ENCODE data around the gene RAP1GAP. TPM values are rescaled to one million over a fixed set of nuclear protein-coding genes. Genes with fewer than 3 reads are reported as not detected.

The RAP1GAP gene
- total and polyA plus RNA-seq, 2 of the 13 experiments (the other 11 are each of a cell fraction or from before 2014, with no cell fraction given): 11.9 to 37.5 TPM

- TF ChIP-seq, protein P1, sequence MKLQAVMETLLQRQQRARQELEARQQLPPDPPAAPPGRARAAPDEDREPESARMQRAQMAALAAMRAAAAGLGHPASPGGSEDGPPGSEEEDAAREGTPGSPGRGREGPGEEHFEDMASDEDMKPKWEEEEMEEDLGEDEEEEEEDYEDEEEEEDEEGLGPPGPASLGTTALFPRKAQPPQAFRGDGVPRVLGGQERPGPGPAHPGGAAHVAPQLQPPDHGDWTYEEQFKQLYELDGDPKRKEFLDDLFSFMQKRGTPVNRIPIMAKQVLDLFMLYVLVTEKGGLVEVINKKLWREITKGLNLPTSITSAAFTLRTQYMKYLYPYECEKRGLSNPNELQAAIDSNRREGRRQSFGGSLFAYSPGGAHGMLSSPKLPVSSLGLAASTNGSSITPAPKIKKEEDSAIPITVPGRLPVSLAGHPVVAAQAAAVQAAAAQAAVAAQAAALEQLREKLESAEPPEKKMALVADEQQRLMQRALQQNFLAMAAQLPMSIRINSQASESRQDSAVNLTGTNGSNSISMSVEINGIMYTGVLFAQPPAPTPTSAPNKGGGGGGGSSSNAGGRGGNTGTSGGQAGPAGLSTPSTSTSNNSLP (IDR thresholded peaks at IDR 0.05; ENCODE audit: low read depth, low read length): no peak
Observed at GRCh38 chr1:21672478-21673276, 3.5 kb upstream of the RAP1GAP start (continued).

DNA sequence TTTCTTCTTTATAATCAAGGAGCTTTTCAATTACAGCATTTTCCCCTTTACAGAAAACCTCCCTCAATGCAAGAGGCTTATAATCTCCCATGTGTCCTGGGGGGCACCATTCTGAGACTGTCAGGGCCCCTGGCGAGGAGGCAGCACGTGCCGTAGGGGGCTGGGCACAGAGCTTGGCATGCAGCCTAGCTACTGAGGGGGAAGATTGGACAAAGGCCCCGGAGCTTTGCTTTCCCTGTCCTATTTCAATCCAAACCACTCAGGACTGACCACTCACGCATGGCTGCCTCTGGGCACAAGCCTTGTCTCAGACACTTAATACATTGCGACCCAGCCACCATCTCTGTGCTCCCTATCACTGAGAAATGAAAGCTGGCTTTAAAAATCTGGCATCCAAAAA is 2.8 kb upstream of the RAP1GAP start:
- 65% methylated on average over 6 of the region's 6 CpGs for WGBS (ENCODE audit: low lambda C conversion rate)
- no peak for DNase-seq (ENCODE audit: low spot score)
- in situ Hi-C loops (cut with HindIII; ENCODE audit: extremely low pct_ligation_motif_present, low pct_unique_long_range_greater_than_20kb) (no loop called here), intact Hi-C loops (cut with micrococcal nuclease; ENCODE audit: unreplicated experiment) (no loop called here)
- Histone ChIP-seq H2AFZ (ENCODE audit: low read length) (no peak overlapping the region), H3K27ac (ENCODE audit: extremely low read length, insufficient read depth, low read length) (no peak overlapping the region), H4K20me1 (ENCODE audit: insufficient read depth, low read length) (no peaks in the 10 kb centered on the region; the same call in 1 of the 2 replicates), H3K36me3 (replicated peaks in 1 of 2; ENCODE audit: control insufficient read depth in 1 of 2, insufficient read depth in 2 of 2, low read length in 2 of 2) (peaks cover 0 to under 1% of the 10 kb centered on the region in 2 experiments; a peak in 1 of 5 replicates), H3K4me3 (replicated peaks in 1 of 3; ENCODE audit: insufficient read depth in 1 of 3, low read depth in 2 of 3, low read length in 3 of 3) (no peak overlapping the region), H3K9me3 (ENCODE audit: low read length) (no peaks in the 10 kb centered on the region), H3K4me1 (ENCODE audit: insufficient read depth, low read length) (peaks cover 54% of the 10 kb centered on the region), H3K4me2 (ENCODE audit: low read depth, low read length) (no peak overlapping the region), H3K79me2 (ENCODE audit: insufficient read depth, low read length) (peaks cover 10% of the 10 kb centered on the region), H3K27me3 (ENCODE audit: control insufficient read depth in 1 of 2, insufficient read depth in 2 of 2, low read length in 2 of 2) (no peaks in the 10 kb centered on the region), H3K9ac (ENCODE audit: insufficient read depth, low read depth, low read length) (no peak overlapping the region)
- BruUV-seq (replicated peaks): no TSS peak
- FAIRE-seq: no peak
- ChIA-PET POLR2A (no interaction called here), CTCF (ENCODE audit: low intra/inter-chr PET ratio, low total read pairs) (no interaction called here)
- no peak for ATAC-seq
- TF ChIP-seq, protein P2, sequence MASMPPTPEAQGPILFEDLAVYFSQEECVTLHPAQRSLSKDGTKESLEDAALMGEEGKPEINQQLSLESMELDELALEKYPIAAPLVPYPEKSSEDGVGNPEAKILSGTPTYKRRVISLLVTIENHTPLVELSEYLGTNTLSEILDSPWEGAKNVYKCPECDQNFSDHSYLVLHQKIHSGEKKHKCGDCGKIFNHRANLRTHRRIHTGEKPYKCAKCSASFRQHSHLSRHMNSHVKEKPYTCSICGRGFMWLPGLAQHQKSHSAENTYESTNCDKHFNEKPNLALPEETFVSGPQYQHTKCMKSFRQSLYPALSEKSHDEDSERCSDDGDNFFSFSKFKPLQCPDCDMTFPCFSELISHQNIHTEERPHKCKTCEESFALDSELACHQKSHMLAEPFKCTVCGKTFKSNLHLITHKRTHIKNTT (CRISPR knock-in tag; IDR thresholded peaks at IDR 0.05): no peak
- TF ChIP-seq KMT2B (CRISPR knock-in tag; IDR thresholded peaks at IDR 0.05): no peak
- TF ChIP-seq EP300 (IDR thresholded peaks at IDR 0.05; ENCODE audit: low read depth in 2 of 2, low read length in 2 of 2): no peak
- no peak for TF ChIP-seq EP300 (CRISPR knock-in tag; IDR thresholded peaks at IDR 0.05; ENCODE audit: borderline replicate concordance)
- TF ChIP-seq ZNF891 (CRISPR knock-in tag; IDR thresholded peaks at IDR 0.05): no peak
- TF ChIP-seq, protein P3, sequence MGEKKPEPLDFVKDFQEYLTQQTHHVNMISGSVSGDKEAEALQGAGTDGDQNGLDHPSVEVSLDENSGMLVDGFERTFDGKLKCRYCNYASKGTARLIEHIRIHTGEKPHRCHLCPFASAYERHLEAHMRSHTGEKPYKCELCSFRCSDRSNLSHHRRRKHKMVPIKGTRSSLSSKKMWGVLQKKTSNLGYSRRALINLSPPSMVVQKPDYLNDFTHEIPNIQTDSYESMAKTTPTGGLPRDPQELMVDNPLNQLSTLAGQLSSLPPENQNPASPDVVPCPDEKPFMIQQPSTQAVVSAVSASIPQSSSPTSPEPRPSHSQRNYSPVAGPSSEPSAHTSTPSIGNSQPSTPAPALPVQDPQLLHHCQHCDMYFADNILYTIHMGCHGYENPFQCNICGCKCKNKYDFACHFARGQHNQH (CRISPR knock-in tag; IDR thresholded peaks at IDR 0.05): no peak
- no peak for TF ChIP-seq MAZ (IDR thresholded peaks at IDR 0.05; ENCODE audit: borderline replicate concordance, low read depth, low read length)
- TF ChIP-seq MAZ (CRISPR knock-in tag; IDR thresholded peaks at IDR 0.05; ENCODE audit: low read depth): no peak
- TF ChIP-seq ZKSCAN8 (CRISPR knock-in tag; IDR thresholded peaks at IDR 0.05; ENCODE audit: borderline replicate concordance): no peak
- TF ChIP-seq ZNF337 (CRISPR knock-in tag; IDR thresholded peaks at IDR 0.05; ENCODE audit: borderline replicate concordance, low read depth): no peak
- TF ChIP-seq GATAD2A (CRISPR knock-in tag; IDR thresholded peaks at IDR 0.05): no peak
- TF ChIP-seq ZNF746 (CRISPR knock-in tag; IDR thresholded peaks at IDR 0.05): no peak
- no peak for TF ChIP-seq ATF7 (IDR thresholded peaks at IDR 0.05)
- no peak for TF ChIP-seq ATF7 (CRISPR knock-in tag; IDR thresholded peaks at IDR 0.05)
- no peak for TF ChIP-seq REL (CRISPR knock-in tag; conservative IDR thresholded peaks at IDR 0.05)

Measured in HepG2 (cell line).